AML-193 (cell line): ENCODE data around the gene SLC35F2.
"Not testable (repeated sequence)": the region's sequence is repeated elsewhere in the genome, so short reads cannot be mapped to it uniquely, and the experiment has no call there.

Experiments
- DNase-seq, 2 experiments: peaks; one replicate each; lab custom pipeline; 2025; lab: John Stamatoyannopoulos, UW

SLC35F2 gene, protein sequence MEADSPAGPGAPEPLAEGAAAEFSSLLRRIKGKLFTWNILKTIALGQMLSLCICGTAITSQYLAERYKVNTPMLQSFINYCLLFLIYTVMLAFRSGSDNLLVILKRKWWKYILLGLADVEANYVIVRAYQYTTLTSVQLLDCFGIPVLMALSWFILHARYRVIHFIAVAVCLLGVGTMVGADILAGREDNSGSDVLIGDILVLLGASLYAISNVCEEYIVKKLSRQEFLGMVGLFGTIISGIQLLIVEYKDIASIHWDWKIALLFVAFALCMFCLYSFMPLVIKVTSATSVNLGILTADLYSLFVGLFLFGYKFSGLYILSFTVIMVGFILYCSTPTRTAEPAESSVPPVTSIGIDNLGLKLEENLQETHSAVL

GRCh38 chr11:107858217-107859070 is at the start of gene SLC35F2:
SLC35F2 (minus strand) TSS chr11:107858787; CDS start chr11:107858767, 20 bp downstream.
- no peak for DNase-seq

DNA sequence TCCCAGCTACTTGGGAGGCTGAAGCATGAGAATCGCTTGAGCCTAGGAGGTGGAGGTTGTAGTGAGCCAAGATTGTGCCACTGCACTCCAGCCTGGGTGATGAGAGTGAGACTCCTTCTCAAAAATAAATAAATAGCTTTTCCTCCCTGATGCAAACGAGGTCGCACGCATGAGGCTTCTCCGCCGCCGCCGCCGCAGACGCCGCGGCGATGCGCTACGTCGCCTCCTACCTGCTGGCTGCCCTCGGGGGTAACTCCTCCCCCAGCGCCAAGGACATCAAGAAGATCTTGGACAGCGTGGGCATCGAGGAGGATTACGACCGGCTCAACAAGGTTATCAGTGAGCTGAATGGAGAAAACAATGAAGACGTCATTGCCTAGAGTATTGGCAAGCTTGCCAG is 49.6 kb upstream of the SLC35F2 start:
- no peak for DNase-seq

- peak; percentile 56 to 60 for DNase-seq
These were observed 39.7 kb upstream of the SLC35F2 start for GRCh38 chr11:107898270-107898669.

DNA sequence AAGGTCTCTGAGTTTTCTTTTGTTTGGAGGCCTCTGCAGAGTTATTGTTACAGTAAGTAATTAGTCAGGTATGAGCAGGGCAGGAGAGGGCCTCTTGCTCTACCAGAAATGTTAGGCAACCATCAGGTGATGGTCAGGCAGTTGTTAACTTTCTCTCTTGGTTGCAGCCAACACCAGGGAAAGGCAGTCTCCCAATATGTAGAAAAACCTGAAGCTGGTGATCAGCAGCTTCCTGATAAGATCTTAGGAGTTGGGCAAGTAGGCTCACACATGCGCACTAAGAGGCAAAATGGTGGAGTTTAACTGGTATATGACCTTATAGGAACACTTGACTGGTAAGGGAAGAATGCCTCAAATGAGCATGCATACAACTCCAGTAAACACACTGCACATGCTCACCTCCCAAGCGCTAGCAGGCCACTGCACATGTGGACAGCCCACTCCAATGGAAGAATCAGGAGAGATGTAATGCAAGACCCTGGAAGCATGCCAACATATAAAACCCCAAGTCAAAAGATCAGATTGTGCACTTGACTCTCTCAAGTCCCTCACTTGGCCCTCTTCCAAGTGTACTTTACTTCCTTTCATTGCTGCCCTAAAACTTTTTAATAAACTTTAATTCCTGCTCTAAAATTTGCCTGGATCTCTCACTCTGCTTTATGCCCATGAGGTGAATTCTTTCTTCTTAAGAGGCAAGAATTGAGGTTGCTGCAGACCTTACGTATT is 23.7 kb upstream of the SLC35F2 start:
- no peak for DNase-seq

- not testable (repeated sequence) for DNase-seq
These were observed 22.9 kb upstream of the SLC35F2 start for GRCh38 chr11:107881471-107881870.

- DNase-seq: no peak
These were observed 17.6 kb upstream of the SLC35F2 start for GRCh38 chr11:107876141-107876540.

GRCh38 chr11:107864591-107864990 is 6.0 kb upstream of the SLC35F2 start:
- no peak for DNase-seq

GRCh38 chr11:107860688-107861087 is 2.1 kb upstream of the SLC35F2 start:
- DNase-seq: no peak

DNA sequence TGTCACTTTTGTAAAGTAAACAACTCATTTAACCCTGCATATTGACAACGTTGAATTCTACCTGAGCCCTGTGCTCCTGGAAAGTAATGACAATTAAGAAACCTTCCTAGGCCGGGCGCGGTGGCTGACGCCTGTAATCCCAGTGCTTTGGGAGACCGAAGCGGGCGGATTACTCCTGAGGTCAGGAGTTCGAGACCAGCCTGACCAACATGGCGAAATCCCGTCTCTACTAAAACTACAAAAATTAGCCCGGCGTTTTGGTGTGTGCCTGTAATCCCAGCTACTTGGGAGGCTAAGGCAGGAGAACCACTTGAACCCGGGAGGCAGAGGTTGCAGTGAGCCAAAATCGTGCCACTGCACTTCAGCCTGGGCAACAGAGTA is 1.6 kb upstream of the SLC35F2 start:
- not testable (repeated sequence) for DNase-seq

- no peak for DNase-seq
These were observed 1.1 kb upstream of the SLC35F2 start for GRCh38 chr11:107859459-107860239.

- DNase-seq: no peak
These were observed 904 bp downstream of the SLC35F2 start for GRCh38 chr11:107857550-107858216.

DNA sequence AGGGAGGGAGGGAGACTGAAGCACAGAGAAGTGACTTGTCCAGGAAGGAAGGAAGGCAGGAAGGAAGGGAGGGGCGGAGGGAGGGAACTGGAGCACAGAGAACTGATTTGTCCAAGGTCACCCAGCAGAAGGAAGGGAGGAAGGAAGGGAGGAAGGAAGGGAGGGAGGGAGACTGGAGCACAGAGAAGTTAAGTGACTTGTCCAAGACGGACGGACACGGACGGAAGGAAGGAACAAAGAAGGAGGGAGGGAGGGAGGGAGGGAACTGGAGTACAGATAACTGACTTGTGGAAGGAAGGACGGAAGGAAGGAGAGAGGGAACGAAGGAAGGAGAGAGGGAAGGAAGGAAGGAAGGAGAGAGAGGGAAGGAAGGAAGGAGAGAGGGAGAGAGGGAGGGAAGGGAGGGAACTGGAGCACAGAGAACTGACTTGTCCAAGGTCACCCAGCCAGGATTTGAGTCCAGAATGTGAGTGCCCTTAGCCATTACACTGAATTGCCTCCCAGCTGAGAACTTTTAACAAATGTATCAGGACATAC is 1.5 kb downstream of the SLC35F2 start:
- DNase-seq: no peak

DNA sequence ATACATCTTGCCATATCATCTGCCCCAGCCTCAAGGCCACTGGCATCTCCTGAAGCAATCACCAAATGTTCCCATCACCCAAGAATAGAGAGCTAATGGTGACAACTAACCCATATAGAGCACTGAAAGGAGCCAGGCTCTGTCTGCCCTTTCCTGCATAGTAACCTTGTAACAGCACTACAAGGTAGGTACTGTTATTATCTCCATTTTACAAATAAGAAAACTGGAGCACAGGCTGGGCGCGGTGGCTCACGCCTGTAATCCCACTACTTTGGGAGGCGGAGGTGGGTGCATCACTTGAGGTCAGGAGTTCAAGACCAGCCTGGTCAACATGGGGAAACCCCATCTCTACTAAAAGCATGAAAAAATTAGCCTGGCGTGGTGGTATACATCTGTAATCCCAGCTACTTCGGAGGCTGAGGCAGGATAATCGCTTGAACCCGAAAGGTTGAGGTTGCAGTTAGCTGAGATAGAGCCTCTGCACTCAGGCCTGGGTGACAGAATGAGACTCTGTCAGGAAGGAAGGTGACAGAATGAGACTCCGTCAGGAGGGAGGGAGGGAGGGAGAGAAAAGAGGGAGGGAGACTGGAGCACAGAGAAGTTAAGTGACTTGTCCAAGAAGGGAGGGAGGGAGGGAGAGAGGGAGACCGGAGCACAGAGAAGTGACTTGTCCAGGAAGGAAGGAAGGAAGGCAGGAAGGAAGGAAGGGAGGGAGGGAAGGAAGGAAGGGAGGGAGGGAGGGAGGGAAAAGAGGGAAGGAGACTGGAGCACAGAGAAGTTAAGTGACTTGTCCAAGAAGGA is 2.2 kb downstream of the SLC35F2 start:
- no peak for DNase-seq

DNA sequence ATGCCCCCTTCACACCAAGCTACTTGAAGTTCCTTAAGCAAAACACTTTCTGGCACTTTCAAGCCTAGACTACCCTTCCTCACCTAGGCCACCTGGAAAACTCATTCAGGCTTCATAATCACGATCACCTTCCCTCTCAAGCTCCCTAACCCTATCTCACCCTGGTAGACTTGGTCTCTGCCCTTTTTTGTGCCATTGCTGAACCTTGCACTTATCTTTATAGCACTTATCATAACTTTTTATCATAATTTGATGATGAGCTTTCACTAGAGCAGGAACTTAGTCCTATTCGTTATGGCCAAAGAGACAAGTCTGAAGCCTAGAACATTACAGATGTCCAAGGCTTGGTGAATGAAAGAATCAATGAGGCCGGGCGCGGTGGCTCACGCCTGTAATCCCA is 5.5 kb downstream of the SLC35F2 start:
- DNase-seq: no peak

GRCh38 chr11:107851704-107852310 is 6.8 kb downstream of the SLC35F2 start:
- no peak for DNase-seq

GRCh38 chr11:107849790-107850189 is 8.8 kb downstream of the SLC35F2 start:
- DNase-seq: peak; percentile 6 to 9

DNA sequence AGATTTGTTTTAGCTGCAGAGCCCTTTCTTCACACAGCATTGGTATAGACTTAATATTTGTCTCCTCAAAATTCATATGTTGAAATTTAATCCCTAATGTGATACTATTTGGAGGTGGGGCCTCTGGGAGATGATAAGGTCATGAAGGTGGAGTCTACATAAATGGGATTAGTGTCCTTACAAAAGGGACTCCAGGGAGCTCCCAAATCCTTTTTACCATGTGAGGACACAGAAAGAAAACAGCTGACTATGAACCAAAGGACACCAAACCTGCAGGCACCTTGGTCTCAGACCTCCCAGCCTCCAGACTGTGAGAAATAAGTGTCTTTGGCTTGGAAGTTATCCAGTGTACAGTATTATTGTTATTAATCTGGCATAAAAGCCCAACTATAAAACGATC is 10.2 kb downstream of the SLC35F2 start:
- no peak for DNase-seq

GRCh38 chr11:107847184-107847583 is 11.4 kb downstream of the SLC35F2 start:
- no peak for DNase-seq

DNA sequence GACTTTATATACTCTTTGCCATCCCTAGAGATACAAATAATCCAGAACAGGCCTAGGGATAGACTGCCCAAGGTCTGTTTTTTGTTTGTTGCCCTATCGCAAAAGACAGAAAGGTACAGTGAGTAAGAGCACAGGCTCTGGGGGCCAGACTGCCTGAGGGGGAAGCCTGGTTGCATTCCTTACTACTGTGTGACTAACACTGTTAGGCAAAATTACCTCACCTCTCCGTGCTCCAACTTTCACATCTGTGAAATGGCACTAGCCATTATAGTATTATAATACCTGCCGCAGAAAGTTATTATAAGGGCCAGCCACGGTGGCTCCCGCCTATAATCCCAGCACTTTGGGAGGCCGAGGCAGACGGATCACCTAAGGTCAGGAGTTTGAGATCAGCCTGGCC is 14.5 kb downstream of the SLC35F2 start:
- no peak for DNase-seq
